D721Med (cell line): ENCODE results near the gene PPIL1.
A peak's percentile ranks its signal among the peaks of the same experiment; 100 is the strongest.

Source experiments
- DNase-seq: peaks from one replicate; pipeline ENCODE4 v3.0.0; 2011; ENCODE audit warnings: low spot score; ENCODE audit not compliant: insufficient read length
- FAIRE-seq: peaks from 2 replicates; lab custom pipeline; 2011; peaks lifted over from hg19 to GRCh38; lab: Jason Lieb, UNC
- CTCF ChIP-seq: IDR thresholded peaks from 2 replicates; pipeline ENCODE4 v1.5.1; 2012; ENCODE audit warnings: mild to moderate bottlenecking, control low read depth; ENCODE audit not compliant: insufficient read depth; ENCODE audit errors: missing control alignments

Gene PPIL1

GRCh38 chr6:36852481-36853147 lies 22.0 kb downstream of the PPIL1 start:
- DNase-seq (no peak), FAIRE-seq (no peak)
- no peak for TF ChIP-seq CTCF

GRCh38 chr6:36851626-36852025 lies 23.0 kb downstream of the PPIL1 start:
- no peak for TF ChIP-seq CTCF
- no peak for FAIRE-seq
- no peak for DNase-seq

GRCh38 chr6:36851149-36851614 lies 23.4 kb downstream of the PPIL1 start:
- TF ChIP-seq CTCF, result peak; percentile 85
- FAIRE-seq (no peak), DNase-seq (no peak)

- TF ChIP-seq CTCF, result no peak
- DNase-seq, result peak; percentile 39
- no peak for FAIRE-seq
Observed at GRCh38 chr6:36850021-36850420, 24.6 kb downstream of the PPIL1 start.

GRCh38 chr6:36848658-36849441 lies 25.8 kb downstream of the PPIL1 start:
- TF ChIP-seq CTCF, result no peak
- DNase-seq, result no peak
- no peak for FAIRE-seq

GRCh38 chr6:36847991-36848390 lies 26.6 kb downstream of the PPIL1 start:
- no peak for FAIRE-seq

More at GRCh38 chr6:36847991-36848390, 26.6 kb downstream of the PPIL1 start:
- no peak for DNase-seq
- no peak for TF ChIP-seq CTCF
